ENCODE data around the gene R3HDM4.

R3HDM4 gene

DNA sequence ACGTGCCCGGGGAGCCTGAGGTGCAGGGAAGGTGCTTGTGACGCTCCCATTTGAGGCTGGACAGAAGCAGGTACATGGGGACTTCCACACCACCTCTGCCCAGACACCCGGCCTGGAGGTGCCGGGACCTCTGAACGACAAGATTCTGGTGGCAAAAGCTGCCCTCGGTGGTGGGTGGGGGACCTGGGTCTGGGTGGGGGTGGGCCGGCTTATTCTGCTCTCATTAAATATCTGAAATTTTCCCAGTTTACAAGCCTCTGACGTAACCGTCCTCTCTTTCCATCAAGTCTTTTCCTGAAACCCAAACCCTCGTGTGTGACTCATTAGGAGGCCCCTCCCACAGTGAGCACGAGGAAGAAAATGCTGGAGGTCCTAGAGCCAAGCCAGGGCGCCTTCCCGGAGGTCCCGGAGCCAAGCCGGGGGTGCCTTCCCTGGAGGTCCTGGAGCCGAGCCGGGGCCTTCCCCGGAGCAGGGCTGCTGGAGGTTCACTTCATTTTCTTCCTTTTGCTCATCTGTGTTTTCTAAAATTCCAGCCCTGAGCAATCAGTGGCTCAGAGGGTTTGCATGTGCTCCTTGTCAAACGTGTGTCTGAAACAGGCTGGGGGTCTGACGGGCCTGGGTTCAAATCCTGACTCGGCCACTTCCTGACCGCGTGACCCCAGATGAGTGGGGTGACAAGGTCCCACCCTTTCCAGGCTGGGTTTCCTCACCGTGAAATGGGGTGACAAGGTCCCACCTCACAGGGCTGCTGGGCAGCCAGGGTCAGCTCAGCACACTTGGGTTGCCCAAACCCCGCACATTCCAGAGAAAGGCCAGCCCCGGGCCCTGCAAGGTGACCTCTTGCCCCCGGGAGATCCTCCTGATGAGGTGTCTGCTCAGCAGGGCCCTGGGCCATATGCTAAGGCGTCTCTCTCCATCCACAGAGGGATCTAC is 43.5 kb downstream of the R3HDM4 start:
- Histone ChIP-seq H3K27ac (ENCODE audit: low read depth, low read length, poor library complexity, severe bottlenecking) (no peak overlapping the region), H3K9ac (ENCODE audit: low read length) (no peak overlapping the region)

DNA sequence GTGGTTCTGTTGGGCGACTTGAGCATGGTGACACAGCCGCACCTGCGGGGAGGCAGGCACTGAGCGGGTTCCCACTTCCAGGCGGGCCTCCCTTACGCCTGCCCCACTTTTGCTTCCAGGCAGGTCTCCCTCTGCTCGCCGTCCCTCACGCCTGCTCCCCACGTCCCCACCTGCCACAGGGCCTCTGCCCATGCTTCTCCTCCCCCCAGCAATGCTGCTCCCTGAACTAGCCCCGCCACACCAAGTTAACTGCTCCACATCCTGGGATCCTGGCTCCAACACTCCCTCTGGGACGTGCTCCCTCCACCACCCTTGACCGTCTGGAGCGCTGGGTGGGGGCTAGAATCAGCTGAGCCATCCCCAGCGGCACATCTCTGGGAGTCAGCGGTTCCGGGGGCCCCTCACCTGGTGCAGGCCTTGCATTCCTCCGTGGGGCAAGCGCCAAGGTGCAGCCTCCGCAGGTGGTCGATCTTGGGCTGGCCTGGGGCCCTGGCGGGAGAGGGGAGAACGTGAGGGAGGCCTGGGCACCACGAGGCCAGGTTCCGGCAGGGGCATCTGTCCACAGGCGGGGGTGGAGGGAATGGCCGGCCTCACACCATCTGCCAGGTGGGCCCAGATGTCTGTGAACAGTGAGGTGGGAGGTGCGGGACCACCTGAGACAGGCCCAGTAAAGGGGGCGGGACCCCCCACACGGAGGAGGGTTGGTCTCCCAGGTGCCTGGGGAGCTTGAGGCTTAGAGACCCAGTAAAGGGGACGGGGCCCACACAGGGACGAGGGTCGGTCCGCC is 44.4 kb downstream of the R3HDM4 start:
- Histone ChIP-seq H3K79me2 (ENCODE audit: insufficient read depth, low read length) (no peaks in the 10 kb centered on the region), H4K20me1 (ENCODE audit: insufficient read depth, low read length) (no peaks in the 10 kb centered on the region), H3K9me2 (ENCODE audit: low read depth, low read length) (no peaks in the 10 kb centered on the region), H3K4me1 (ENCODE audit: insufficient read depth, low read length, severe bottlenecking) (peaks cover 16% of the 10 kb centered on the region), H3K9me3 (ENCODE audit: low read length) (no peaks in the 10 kb centered on the region), H3F3A (ENCODE audit: insufficient read depth, low read length) (no peaks in the 10 kb centered on the region), H3K27me3 (ENCODE audit: insufficient read depth, low read length) (no peaks in the 10 kb centered on the region), H3K9ac (ENCODE audit: low read length) (no peak overlapping the region), H3K27ac (ENCODE audit: low read depth, low read length, poor library complexity, severe bottlenecking) (no peak overlapping the region), H2AFZ (ENCODE audit: low read length) (no peak overlapping the region), H3K36me3 (ENCODE audit: insufficient read depth, low read length) (peaks cover 26% of the 10 kb centered on the region), H3K4me3 (ENCODE audit: low read depth, low read length, poor library complexity, severe bottlenecking) (no peak overlapping the region), H3K4me2 (ENCODE audit: low read length) (no peak overlapping the region)
- TF ChIP-seq EZH2 (IDR thresholded peaks at IDR 0.05; ENCODE audit: borderline replicate concordance, low read length) = no peak
- TF ChIP-seq, protein P1, sequence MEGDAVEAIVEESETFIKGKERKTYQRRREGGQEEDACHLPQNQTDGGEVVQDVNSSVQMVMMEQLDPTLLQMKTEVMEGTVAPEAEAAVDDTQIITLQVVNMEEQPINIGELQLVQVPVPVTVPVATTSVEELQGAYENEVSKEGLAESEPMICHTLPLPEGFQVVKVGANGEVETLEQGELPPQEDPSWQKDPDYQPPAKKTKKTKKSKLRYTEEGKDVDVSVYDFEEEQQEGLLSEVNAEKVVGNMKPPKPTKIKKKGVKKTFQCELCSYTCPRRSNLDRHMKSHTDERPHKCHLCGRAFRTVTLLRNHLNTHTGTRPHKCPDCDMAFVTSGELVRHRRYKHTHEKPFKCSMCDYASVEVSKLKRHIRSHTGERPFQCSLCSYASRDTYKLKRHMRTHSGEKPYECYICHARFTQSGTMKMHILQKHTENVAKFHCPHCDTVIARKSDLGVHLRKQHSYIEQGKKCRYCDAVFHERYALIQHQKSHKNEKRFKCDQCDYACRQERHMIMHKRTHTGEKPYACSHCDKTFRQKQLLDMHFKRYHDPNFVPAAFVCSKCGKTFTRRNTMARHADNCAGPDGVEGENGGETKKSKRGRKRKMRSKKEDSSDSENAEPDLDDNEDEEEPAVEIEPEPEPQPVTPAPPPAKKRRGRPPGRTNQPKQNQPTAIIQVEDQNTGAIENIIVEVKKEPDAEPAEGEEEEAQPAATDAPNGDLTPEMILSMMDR (IDR thresholded peaks at IDR 0.05; ENCODE audit: low read length) = no peak

More for the DNA sequence above, 43.5 kb downstream of the R3HDM4 start:
- Histone ChIP-seq H3K4me2 (ENCODE audit: low read length) (no peak overlapping the region), H3K79me2 (ENCODE audit: insufficient read depth, low read length) (no peaks in the 10 kb centered on the region), H4K20me1 (ENCODE audit: insufficient read depth, low read length) (no peaks in the 10 kb centered on the region), H2AFZ (ENCODE audit: low read length) (no peak overlapping the region), H3K9me2 (ENCODE audit: low read depth, low read length) (no peaks in the 10 kb centered on the region), H3F3A (ENCODE audit: insufficient read depth, low read length) (no peaks in the 10 kb centered on the region), H3K4me3 (ENCODE audit: low read depth, low read length, poor library complexity, severe bottlenecking) (no peak overlapping the region), H3K27me3 (ENCODE audit: insufficient read depth, low read length) (no peaks in the 10 kb centered on the region), H3K4me1 (ENCODE audit: insufficient read depth, low read length, severe bottlenecking) (peaks cover 17% of the 10 kb centered on the region), H3K36me3 (ENCODE audit: insufficient read depth, low read length) (peaks cover 26% of the 10 kb centered on the region), H3K9me3 (ENCODE audit: low read length) (no peaks in the 10 kb centered on the region)
- TF ChIP-seq, protein P1 (IDR thresholded peaks at IDR 0.05; ENCODE audit: low read length) = no peak
- no peak for TF ChIP-seq EZH2 (IDR thresholded peaks at IDR 0.05; ENCODE audit: borderline replicate concordance, low read length)

DNA sequence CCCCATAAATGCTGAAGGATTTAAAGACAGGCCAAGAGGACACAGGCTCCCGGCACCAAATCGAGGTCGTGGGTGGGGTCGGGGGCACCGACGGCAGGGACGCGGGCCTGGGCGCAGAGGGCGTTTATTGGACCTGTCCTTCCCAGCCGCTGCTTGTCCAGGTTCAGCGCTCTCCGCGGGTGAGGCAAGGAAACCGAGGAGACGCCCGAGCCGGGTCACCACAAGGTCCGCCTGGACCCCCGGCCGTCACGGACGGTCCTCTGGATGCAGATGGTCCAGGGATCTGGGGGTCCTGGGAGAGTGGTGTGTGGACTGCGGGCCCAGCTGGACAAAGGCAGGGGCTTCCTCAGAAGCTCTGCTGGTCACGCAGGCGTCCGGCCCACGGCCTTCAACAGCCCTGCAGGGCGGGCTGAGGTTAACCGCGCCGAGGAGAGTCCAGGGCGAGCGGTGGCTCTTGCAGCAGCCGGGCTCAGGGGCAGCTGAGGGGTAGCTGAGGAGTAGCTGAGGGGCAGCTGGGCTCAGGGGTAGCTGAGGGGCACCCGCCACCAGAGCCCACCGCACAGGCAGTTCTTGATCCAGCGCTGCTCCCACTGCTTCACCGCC is 45.1 kb downstream of the R3HDM4 start:
- H3K27ac ChIP-seq (ENCODE audit: low read depth, low read length, poor library complexity, severe bottlenecking) = no peak overlapping the region
- TF ChIP-seq EZH2 (IDR thresholded peaks at IDR 0.05; ENCODE audit: borderline replicate concordance, low read length) = no peak
- TF ChIP-seq, protein P1 (IDR thresholded peaks at IDR 0.05; ENCODE audit: low read length) = no peak
- H3K36me3 ChIP-seq (ENCODE audit: insufficient read depth, low read length) = peaks cover 26% of the 10 kb centered on the region
- no peak overlapping the region for H3K9ac ChIP-seq (ENCODE audit: low read length)
- no peak overlapping the region for H3K4me2 ChIP-seq (ENCODE audit: low read length)
- H3K4me1 ChIP-seq (ENCODE audit: insufficient read depth, low read length, severe bottlenecking) = peaks cover 18% of the 10 kb centered on the region
- no peak overlapping the region for H2AFZ ChIP-seq (ENCODE audit: low read length)
- no peaks in the 10 kb centered on the region for H3K9me3 ChIP-seq (ENCODE audit: low read length)
- no peak overlapping the region for H3K4me3 ChIP-seq (ENCODE audit: low read depth, low read length, poor library complexity, severe bottlenecking)
- no peaks in the 10 kb centered on the region for H3K27me3 ChIP-seq (ENCODE audit: insufficient read depth, low read length)
- H3F3A ChIP-seq (ENCODE audit: insufficient read depth, low read length) = no peaks in the 10 kb centered on the region
- H3K9me2 ChIP-seq (ENCODE audit: low read depth, low read length) = no peaks in the 10 kb centered on the region
- H3K79me2 ChIP-seq (ENCODE audit: insufficient read depth, low read length) = no peaks in the 10 kb centered on the region
- no peaks in the 10 kb centered on the region for H4K20me1 ChIP-seq (ENCODE audit: insufficient read depth, low read length)

Measured in OCI-LY1 (cell line).